K562 (cell line): ENCODE data around the gene NPY5R. TPM values are rescaled to one million over a fixed set of nuclear protein-coding genes. Genes with fewer than 3 reads are reported as not detected.

ENCODE experiments used
- ADNP ChIP-seq: fragments of 200-800 bp; sonication (Bioruptor generic); IDR thresholded peaks from 2 replicates; pipeline ENCODE4 v1.6.1; 2016; ENCODE audit warnings: missing genetic modification characterization, missing compliant biosample characterization
- ASH1L ChIP-seq: fragments of 450-650 bp; IDR thresholded peaks from 2 replicates; pipeline ENCODE4 v1.6.1; 2018; ENCODE audit warnings: borderline replicate concordance, mild to moderate bottlenecking, low read depth; ENCODE audit not compliant: partially characterized antibody
- CREB1 ChIP-seq, 2 experiments: sonication (generic) in 1 of 2; formaldehyde crosslinking in 1 of 2; IDR thresholded peaks; 2 replicates each; pipeline versions ENCODE4 v1.6.1 to v1.8.0; 2012 to 2022; ENCODE audit warnings: inconsistent platforms in 1 of 2, mild to moderate bottlenecking in 1 of 2, missing genetic modification reagents in 1 of 2, moderate library complexity in 1 of 2
- FIP1L1 ChIP-seq: fragments of 200-400 bp; formaldehyde crosslinking; IDR thresholded peaks from 2 replicates; pipeline ENCODE4 v1.6.1; 2018; ENCODE audit warnings: mild to moderate bottlenecking, low read depth, low read length; ENCODE audit not compliant: poor library complexity, severe bottlenecking
- L3MBTL2 ChIP-seq: fragments of 450-650 bp; IDR thresholded peaks from 2 replicates; pipeline ENCODE4 v1.6.1; 2016; ENCODE audit warnings: mild to moderate bottlenecking, moderate library complexity
- MAZ ChIP-seq, 2 experiments: fragments of 450-650 bp in 1 of 2; sonication (generic) in 1 of 2; formaldehyde crosslinking; IDR thresholded peaks in 1 of 2; conservative IDR thresholded peaks in 1 of 2; 2 replicates each; pipeline versions ENCODE4 v1.4.0 to v1.5.0; 2020; ENCODE audit warnings: mild to moderate bottlenecking in 1 of 2, missing genetic modification reagents in 1 of 2
- PRMT5 ChIP-seq: sonication (generic); formaldehyde crosslinking; IDR thresholded peaks from 2 replicates; pipeline ENCODE4 v1.5.0; 2020; ENCODE audit warnings: missing genetic modification reagents
- SNRNP70 ChIP-seq: fragments of 200-400 bp; formaldehyde crosslinking; optimal IDR thresholded peaks from 2 replicates; pipeline ENCODE3; 2017; ENCODE audit warnings: low read depth, low read length
- polyA plus RNA-seq, 8 experiments: library from polyadenylated mRNA; depleted of rRNA in 4 of 8; stranded (reverse) in 5 of 8; unstranded in 3 of 8; fragments of >200 nt; fragmentation: Nextera tagmentation in 2 of 8; fragmentation: Illumina TruSeq in 1 of 8; extraction: Ambion mirVana in 2 of 8; extraction: Trizol in 1 of 8; gene quantifications; 2 replicates each; pipeline versions ENCODE4 v1.2.1 to v1.2.3, GENCODE V29; 2011 to 2014; ENCODE audit warnings: inconsistent platforms in 1 of 8, missing spikeins in 1 of 8
- total RNA-seq, 7 experiments: library from RNA; depleted of rRNA in 6 of 7; stranded (reverse); fragments of >200 nt in 6 of 7; fragmentation: Illumina TruSeq in 2 of 7; extraction: Trizol in 2 of 7; gene quantifications; 2 replicates each; pipeline versions ENCODE4 v1.2.1 to v1.2.3, GENCODE V29; 2011 to 2021; ENCODE audit warnings: low replicate concordance in 1 of 7
- TF ChIP-seq, protein P1 (sequence below): fragments of 450-650 bp; formaldehyde crosslinking; conservative IDR thresholded peaks from 2 replicates; pipeline ENCODE4 v1.4.0; 2022; ENCODE audit warnings: mild to moderate bottlenecking, missing genetic modification characterization
- TF ChIP-seq, protein P2 (sequence below): sonication (generic); formaldehyde crosslinking; IDR thresholded peaks from 2 replicates; pipeline ENCODE4 v1.8.0; 2022; ENCODE audit warnings: mild to moderate bottlenecking, missing genetic modification reagents
- TF ChIP-seq, protein P3 (sequence below), 3 experiments: fragments of 200-800 bp in 1 of 3; sonication (Bioruptor generic) in 1 of 3; sonication (generic) in 1 of 3; formaldehyde crosslinking in 1 of 3; IDR thresholded peaks; 2 replicates each; pipeline versions ENCODE4 v1.6.1 to v1.8.0; 2016 to 2022; ENCODE audit warnings: mild to moderate bottlenecking in 2 of 3, missing compliant biosample characterization in 2 of 3, missing genetic modification characterization in 2 of 3, missing genetic modification reagents in 1 of 3

Gene NPY5R
- total and polyA plus RNA-seq, 9 of the 15 experiments (the other 6 are each of a cell fraction or from before 2014, with no cell fraction given), result not detected

DNA sequence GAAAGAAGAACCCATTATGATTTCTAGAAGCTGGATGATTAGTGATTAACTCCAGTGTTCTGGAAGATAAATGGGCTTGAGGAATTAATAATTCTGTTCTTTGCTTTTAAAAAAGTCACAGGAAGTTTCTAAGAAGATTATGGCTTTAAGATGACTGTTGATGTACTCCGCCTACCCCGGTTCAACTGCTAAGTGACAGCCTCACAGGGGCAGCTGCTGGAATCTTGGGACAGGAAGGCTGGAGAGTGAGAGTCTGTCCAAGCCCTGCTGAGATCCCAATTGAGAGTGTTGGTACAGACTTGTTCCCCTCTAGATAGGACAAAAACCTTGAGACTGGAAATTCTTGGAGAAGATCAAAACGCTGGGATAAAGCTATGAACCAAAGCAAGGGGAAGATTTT, 48.6 kb upstream of the NPY5R start (continued):
- TF ChIP-seq, protein P1, sequence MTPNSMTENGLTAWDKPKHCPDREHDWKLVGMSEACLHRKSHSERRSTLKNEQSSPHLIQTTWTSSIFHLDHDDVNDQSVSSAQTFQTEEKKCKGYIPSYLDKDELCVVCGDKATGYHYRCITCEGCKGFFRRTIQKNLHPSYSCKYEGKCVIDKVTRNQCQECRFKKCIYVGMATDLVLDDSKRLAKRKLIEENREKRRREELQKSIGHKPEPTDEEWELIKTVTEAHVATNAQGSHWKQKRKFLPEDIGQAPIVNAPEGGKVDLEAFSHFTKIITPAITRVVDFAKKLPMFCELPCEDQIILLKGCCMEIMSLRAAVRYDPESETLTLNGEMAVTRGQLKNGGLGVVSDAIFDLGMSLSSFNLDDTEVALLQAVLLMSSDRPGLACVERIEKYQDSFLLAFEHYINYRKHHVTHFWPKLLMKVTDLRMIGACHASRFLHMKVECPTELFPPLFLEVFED, result no peak
- TF ChIP-seq, protein P2, sequence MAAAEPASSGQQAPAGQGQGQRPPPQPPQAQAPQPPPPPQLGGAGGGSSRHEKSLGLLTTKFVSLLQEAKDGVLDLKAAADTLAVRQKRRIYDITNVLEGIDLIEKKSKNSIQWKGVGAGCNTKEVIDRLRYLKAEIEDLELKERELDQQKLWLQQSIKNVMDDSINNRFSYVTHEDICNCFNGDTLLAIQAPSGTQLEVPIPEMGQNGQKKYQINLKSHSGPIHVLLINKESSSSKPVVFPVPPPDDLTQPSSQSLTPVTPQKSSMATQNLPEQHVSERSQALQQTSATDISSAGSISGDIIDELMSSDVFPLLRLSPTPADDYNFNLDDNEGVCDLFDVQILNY (CRISPR knock-in tag), result no peak
- no peak for TF ChIP-seq CREB1 (IDR thresholded peaks at IDR 0.05)
- TF ChIP-seq CREB1 (CRISPR knock-in tag; IDR thresholded peaks at IDR 0.05), result no peak
- no peak for TF ChIP-seq MAZ (CRISPR knock-in tag; conservative IDR thresholded peaks at IDR 0.05 in 1 of 2, IDR thresholded peaks at IDR 0.05 in 1 of 2)
- no peak for TF ChIP-seq SNRNP70
- no peak for TF ChIP-seq PRMT5 (CRISPR knock-in tag)
- no peak for TF ChIP-seq L3MBTL2
- TF ChIP-seq ASH1L, result no peak
- TF ChIP-seq, protein P3, sequence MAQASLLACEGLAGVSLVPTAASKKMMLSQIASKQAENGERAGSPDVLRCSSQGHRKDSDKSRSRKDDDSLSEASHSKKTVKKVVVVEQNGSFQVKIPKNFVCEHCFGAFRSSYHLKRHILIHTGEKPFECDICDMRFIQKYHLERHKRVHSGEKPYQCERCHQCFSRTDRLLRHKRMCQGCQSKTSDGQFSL (CRISPR knock-in tag; IDR thresholded peaks at IDR 0.05), result no peak
- TF ChIP-seq, protein P3 (tag; IDR thresholded peaks at IDR 0.05), result no peak
- no peak for TF ChIP-seq FIP1L1
- no peak for TF ChIP-seq ADNP (tag)
